Effector CD8-positive, alpha-beta T cell (primary cell): Measurements from ENCODE around the gene LRRC28.
"Not testable (repeated sequence)": the region's sequence is repeated elsewhere in the genome, so short reads cannot be mapped to it uniquely, and the experiment has no call there.

Experiments used
- DNase-seq: peaks from one replicate; lab custom pipeline; 2025; lab: John Stamatoyannopoulos, UW
- total RNA-seq, 4 experiments: gene quantifications; one replicate each; lab custom pipeline; 2026; lab: John Stamatoyannopoulos, UW

Gene LRRC28
- 7.2 to 15.8 (median 12.2) reads per million in 4 experiments for total RNA-seq

DNA sequence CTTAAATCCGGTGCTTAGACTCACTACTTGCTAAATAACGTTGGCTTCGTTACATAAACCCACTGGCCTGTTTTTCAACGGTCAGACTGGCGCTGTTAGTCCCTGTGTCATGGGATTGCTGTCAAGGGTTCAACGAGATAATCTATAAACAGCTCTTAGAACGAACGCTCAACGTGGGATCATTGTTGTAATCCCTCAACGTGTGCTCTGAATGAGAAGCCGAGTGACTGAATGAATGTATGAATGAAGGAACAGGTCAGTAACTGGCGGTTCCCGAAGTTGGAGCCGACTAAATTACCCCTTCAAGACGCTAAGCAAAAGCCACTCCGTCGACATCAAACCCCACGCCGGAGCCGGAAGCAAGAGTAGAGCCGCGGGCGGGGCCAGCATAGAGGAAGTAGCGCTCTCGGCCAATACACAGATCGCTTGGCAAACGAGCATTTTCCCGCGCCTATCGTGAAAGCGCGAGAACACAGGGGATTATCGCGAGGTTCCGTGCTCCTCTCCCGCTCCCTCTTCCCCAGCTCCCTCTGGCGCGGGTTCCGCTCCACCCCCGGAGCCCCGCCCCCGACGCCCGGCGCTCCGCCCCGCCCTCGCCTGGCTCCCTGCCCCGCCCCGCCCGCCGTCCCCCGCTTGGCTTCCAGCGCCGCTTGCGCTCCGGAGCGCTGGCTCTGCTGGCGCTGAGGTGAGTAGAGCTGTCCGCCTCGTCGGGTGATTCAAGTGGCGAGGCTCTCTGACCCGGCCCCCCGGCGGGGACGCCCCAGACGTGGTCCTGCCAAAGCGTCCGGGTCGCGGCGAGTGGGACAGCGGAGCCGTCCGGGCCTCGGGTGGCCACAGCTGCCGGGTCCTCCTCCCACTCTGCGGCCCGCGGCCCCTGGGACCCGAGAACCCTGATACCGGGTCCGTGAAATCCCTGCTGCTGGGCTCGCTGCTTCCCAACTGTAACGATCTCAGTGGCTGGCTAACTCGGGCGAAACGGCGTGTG, at the start of gene LRRC28:
Gene LRRC28 (plus strand): TSS at position 625 of the 985 bp plus-strand sequence. CDS start 4,477 bp downstream, outside the sequence.
- DNase-seq: peak; percentile 87

DNA sequence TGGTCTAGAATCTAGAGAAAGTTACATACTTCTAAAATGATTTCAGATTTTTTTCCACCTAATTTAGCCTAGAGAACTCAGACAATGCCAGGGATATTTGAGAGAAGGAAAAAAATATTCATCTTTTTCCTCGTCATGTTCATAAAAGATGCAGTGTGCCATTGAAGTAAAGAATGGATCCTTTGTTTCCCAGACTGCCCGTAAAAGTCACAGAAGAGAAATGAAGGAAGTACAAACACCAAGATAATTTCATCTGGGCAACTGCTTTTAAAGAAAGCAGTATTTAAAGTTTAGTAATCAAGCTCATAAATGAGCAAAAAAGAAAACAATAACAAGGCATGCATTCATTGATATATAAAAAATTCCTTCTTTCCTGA, 49.1 kb upstream of the LRRC28 start:
- DNase-seq: no peak

DNA sequence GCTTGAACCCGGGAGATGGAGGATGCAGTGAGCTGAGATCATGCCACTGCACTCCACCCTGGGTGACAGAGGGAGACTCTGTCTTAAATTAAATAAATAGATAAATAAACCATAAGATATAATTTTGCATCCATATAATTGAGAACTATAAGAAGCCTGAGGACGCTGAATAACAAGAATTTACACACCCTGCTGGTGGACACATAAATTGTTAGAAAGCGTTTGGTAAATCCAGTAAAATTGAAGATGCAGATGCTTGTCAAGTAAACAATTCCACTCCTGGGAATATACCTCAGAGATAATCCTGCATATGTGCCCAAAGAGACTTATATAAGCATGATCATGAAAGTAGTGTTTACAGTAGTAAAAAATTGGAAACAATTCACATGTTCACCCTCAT, 43.6 kb upstream of the LRRC28 start:
- no peak for DNase-seq

DNA sequence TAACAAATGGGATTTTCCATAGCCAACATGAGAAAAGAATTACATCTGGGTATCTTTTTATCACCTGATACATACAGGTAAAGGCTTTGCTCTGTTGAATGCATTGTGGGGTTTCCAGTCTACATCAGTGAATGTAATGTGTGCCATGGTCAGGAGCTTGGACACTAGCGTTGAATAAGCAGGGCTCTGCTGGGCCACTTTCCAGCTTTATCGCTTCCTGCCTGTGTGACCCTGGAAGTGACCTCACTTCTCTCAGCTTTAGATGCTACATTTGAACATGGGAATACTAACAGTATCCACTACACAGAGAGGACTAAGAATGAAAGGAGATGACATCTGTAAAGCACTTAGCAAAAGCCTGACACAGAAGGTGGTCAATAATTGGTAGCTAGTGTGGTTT, 42.0 kb upstream of the LRRC28 start:
- DNase-seq: no peak

DNA sequence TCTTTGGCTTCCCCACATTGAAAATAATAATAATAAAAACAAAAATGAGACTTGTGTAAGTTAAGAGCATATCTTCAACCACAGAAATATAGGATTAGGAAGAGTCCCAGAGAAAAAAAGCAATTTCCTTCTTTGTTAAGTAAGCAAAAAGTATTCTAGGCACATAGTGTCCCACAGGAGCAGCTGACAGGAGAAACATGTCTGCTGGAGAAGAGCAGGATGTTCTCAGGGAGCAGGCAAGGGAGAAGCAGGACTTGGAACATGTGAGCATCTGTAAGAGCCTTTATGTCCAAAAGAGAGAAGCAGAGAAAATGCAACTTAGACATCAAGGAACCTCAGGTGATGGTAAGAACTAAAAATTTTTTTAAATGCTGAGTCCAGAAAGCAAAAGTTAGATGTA, 40.9 kb upstream of the LRRC28 start:
- no peak for DNase-seq

DNA sequence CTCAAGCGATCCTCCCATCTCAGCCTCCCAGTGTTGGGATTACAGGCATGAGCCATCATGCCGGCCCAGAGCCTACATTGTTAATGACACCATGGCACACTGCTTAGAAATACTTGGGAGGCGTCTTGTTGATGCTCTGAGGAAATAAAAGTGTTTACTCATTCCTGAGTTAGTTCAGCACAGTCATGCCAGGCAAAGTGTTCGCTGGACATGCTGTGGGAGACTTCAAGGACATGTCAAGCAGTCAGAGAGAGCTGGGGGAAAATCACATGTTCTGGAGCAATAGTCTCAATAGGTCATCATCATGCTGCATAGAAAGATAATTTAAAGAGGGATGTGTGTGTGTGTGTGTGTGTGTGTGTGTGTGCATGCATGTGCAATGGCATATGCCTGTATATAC, 39.4 kb upstream of the LRRC28 start:
- DNase-seq: no peak

DNA sequence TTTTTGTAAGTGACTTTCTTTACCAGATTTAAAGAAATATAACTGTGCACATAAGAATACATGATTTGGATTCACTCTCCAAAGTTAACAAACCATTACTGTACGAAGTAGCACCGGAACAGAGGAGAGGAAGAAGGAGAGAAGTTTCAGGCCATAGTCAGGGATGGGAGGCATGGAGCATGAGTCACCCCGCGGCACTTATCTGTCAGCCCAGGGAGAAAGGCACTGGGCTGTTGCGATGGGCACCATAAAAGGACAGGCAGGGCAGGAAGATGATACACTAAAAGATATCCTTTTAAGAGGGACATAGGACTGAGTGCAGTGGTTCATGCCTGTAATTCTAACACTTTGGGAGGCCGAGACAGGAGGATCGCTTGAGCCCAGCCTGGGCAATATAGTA, 38.9 kb upstream of the LRRC28 start:
- no peak for DNase-seq

DNA sequence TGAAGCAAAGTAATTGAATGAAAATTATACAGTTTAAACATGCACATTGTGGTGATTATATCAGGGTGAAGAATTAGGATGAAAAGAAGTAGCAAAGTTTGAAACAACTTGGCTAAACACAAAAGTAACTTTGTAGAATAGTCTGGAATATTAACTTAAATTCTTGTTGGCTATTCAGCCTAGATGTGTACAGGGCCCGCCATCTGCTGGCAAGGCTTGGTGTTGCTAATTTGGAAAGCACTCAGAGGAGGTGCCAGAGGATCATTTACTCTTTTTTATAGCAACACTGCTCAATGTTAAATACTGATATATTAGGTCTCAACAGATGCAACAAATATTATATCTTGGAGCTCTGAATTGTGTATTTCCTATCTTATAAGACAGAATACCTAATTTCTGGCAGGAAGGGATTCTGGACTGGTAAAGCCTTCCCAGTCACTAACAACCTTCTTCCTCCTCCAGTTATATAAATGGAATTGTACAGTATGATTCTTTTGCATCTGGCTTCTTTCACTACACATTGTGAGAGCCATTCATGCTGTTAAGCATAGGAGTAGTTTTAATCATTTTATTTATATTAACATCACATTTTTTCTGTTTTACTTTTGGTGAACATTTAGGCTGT, 38.0 kb upstream of the LRRC28 start:
- peak; percentile 17 for DNase-seq

DNA sequence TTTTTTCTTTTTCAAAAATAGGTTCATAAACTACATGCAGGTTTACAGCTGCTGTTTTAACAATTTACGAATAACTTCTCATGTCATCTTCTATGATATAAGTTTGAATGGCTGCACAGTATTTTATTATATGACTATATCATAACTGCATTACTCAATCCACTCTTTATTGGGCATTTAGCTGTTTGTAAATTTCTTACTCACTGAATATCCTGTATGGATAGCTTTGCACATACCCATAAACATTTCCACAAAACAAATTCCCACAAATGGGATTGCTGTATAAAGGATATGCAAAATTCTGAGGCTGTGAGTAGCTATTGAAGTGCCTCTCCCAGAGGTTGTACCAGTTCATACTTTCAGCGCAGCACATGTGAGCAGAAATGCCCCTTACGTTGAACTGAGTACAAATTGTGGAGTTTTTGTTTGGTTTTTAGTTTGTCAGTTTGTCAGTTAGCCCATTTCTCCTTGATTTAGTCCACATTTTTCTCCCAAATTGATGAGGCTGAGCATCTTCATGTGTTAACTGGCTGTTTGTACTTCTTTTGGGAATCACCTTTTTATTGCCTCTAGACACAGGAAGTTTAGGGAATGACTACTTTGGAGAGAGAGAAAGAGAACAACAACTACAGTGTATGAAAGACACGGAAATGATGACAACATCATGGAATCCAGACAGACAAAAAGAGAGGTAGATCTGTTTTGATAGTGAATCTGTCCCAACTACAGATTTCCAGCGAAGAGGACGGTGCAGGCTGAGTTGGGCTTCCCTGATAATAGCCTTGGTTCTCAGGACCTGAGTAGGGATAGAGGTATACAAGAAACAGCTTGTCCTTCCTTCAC, 26.7 kb upstream of the LRRC28 start:
- no peak for DNase-seq

DNA sequence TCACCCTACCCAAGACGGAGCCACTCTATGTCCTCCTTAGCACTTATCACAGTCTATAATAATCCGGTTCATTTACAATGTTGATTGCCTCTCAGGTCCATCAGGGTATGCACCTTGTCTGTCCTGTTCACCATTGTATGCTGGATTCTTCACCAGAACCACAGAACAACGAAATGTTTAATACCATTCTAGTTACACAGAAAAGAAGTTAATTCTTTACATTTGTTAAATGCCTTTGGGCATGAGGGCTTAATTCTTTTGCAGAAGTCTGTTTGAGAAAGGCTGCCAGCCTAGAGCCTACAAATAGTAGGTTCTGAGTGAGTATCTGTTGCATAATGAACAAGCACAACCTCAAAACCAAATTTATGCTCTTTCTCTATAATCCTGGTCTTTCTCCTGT, 24.5 kb upstream of the LRRC28 start:
- DNase-seq: no peak

DNA sequence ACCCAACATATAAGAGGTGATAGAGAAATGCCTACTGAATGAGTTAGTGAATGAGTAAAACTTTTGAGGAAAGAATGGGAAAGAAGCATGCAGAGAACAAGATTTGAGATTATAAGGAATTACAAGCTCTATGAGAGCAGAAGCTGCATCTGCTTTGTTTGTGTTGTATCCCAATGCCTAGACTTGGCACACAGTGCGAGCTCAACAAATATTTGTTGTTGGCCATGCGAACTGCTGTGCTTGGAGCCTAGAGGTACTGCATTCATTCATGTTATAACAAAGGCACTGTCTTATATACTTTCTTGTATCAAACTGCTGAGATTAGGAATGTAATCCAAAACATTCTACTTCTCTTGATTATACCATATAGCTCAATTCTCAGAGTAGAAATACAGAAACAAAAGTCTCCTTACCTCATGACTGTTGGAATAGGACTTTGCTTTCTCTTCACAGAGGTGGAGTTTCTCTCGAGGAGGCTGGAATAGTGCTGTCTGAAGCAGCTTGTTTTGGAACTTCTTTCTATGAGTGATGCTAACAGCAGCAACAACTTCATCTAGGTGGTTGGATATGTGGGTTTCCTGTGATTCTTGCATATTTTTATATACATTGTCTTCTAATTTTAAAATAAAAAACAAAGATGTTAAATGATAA, 23.0 kb upstream of the LRRC28 start:
- DNase-seq: no peak

DNA sequence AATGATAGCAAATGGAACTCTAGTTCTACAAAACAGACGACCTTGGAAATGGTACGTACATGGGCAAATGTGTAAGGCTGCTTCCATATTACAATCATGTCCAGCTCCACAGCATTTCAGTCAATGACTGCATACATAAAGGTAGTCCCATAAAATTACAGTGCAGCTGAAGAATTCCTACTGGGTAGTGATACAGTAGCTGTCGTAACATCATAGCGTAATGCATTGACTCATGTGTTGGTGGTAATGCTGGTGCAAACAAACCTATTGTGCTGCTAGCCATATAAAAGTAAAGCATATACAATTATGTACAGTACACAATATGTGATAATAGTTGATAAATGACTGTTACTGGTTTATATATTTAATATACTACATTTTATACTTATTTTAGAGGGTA, 20.4 kb upstream of the LRRC28 start:
- DNase-seq: no peak

DNA sequence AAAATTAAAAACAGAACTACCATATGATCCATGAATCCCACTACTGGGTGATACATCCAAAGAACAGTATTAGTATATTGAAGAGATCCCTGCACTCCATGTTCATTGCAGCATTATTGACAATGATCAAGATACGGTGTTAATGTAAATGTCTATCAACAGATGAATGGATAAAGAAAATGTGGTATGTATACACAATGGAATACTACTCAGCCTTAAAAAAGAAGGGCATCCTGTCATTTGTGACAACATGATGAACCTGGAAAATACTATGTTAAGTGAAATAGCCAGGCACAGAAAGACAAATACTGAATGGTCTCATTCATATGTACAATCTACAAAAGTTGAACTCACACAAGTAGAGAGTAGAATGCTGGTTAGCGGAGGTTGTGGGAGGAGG, 18.5 kb upstream of the LRRC28 start:
- DNase-seq: no peak

DNA sequence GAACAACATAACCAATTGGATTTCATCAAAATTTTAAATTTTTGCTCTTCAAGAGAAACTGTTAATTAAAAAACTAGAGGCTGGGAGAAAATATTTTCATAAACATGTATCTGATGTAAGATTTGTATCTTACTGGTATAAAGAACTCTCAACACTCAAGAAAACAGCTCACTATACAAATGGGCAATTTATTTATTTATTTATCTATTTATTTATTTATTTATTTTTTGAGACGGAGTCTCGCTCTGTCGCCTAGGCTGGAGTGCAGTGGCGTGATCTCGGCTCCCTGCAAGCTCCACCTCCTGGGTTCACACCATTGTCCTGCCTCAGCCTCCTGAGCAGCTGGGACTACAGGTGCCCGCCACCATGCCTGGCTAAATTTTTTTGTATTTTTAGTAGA, 17.1 kb upstream of the LRRC28 start:
- not testable (repeated sequence) for DNase-seq

DNA sequence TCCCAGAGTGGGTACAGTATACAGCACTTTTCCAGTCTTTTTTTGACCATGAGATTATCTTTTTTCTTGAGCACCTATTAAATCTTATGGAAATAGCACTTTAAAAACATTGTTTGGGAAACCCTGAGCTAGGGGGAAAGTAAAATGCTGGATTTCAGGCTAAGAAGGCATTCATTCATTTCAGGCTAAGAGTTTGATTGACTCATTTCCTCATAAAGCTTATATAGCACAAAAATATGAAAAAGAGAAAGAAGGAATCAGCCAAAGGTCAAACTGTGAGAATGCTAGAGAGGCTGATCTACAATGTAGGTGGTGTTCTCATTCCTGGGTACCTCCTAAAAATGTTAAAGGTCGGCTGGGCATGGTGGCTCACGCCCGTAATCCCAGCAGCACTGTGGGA, 12.4 kb upstream of the LRRC28 start:
- DNase-seq: no peak

DNA sequence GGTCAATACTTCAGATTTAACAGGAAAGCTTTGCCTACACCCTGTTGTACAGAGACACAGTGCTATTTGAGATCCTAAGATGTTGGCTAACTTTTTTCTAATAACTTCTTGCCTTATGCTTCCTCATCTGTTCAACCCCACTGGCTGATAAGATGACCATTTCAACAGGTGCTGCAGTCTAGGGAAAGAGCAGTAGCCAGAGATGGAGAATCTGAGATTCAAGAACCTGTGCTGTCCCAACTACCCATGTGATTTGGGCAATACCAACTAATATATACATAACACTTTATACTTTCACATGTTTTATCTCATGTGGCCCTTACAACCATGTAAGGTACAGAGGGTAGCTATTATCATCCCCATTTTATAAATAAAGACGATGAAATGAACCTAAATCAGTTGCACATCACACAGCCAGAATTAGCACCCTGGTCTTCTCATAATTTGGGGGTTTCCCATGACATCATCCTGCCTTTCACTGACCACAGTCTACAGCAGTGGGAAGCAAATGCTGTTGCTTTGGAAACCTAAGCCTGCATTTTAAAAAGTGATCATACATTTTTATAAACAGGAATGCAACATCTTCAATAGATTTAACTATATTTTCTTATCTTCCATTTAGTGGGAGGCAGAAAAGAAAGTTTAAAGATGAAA, 11.6 kb upstream of the LRRC28 start:
- DNase-seq: no peak

DNA sequence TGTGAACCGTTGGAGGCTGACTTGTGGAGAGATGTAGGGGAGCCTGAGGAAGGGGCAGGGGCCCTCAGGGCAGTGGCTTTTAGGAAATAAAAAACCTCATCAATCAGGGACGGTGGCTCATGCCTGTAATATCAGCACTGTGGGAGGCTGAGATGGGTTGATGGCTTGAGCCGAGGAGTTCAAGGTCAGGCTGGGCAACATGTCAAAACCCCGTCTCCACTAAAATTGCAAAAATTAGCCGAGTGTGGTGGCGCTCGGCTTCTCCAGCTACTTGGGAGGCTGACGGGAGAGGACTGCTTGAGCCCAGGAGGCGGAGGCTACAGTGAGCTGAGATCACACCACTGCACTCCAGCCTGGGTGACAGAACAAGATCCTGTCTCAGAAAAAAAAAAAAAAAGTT, 9.5 kb upstream of the LRRC28 start:
- no peak for DNase-seq

DNA sequence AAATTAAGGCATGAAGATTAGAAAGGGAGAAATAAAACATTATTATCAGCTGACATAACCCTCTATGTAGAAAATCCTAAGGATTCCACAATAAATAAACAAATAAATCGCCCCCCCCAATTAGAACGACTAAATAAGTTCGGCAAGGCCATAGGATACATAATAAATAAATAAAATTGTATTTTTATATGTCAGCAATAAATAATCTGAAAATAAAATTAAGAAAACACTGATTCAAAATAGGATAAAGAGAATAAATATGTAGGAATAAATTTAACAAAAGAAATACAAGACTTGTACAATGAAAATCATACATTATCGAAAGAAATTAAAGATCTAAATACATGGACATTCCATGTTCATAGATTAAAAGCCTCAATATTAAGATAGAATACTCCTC, 7.0 kb upstream of the LRRC28 start:
- DNase-seq: no peak

DNA sequence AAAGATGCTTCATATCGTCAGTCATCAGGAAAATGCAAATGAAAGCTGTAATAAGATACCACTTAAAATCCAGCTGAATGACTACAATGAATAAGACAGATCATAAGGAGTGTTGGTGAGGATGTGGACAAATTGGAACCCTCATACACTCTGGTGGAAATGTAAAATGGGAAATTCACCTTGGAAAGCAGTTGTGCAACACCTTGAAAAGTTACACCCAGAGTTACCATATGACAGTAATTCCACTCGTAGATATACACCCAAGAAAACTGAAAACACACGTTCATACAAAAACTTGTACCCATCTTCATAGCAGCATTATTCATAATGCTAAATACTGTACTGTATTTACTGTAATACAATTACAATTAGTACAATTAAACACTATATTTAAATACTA, 4.2 kb upstream of the LRRC28 start:
- DNase-seq: no peak

DNA sequence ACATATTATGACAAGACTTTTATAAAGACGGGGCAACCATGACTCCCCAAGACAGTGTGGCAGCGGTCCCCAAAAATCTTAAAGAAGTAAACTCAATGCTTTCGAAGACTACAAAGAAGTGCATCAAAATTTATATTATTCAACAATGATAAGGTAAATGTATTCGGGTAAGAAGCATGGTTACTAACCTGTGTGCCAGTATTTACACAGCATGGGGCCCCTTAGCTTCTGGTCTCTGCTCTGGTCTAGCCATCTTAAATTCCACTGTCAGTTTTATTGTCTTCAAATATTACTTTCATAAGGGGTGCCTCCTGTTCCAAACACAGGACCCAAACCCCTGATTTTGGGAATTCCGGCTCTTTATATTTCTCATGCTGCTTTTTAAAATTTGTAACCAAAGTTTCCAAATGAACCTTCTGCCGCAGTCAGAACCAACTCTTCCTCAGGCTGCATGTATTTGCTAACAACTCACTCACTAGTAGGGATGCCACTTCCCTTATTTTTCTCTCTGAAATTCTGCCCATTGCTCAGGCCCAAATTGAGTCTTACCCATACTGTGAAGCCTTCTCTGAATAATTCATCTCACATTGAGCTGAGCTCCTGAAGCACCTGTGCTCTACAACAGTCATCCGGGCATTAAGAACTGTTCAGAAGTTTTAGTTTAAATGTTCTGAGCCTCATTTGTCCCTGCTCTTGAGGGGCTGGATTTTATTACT, 3.1 kb upstream of the LRRC28 start:
- DNase-seq: no peak
